Activated CD8-positive, alpha-beta memory T cell treated with anti-CD3 and anti-CD28 coated beads for 24 hours (primary cell): ENCODE data around the gene IL31RA.

Experiments used
- DNase-seq: peaks from one replicate; pipeline ENCODE4 v3.0.0-alpha.2; 2020

IL31RA gene

DNA sequence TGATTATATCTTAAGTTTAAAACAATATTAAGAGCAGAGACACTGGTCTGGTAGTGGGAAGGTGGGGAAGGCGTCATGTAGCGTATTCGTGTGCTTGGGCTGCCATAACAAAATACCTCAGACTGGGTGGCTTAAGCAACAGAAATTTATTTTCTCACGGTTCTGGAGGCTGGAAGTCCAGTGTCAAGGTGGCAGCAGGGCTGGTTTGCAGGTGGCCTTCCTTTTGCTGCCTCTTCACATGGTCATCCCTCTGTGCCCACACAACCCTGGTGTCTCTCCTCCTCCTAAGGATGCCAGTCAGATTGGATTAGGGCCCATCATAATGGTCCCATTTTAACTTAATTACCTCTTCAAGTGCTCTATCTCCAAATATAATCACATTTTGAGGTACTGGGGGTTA is 9.6 kb downstream of the IL31RA start:
- no peak for DNase-seq

DNA sequence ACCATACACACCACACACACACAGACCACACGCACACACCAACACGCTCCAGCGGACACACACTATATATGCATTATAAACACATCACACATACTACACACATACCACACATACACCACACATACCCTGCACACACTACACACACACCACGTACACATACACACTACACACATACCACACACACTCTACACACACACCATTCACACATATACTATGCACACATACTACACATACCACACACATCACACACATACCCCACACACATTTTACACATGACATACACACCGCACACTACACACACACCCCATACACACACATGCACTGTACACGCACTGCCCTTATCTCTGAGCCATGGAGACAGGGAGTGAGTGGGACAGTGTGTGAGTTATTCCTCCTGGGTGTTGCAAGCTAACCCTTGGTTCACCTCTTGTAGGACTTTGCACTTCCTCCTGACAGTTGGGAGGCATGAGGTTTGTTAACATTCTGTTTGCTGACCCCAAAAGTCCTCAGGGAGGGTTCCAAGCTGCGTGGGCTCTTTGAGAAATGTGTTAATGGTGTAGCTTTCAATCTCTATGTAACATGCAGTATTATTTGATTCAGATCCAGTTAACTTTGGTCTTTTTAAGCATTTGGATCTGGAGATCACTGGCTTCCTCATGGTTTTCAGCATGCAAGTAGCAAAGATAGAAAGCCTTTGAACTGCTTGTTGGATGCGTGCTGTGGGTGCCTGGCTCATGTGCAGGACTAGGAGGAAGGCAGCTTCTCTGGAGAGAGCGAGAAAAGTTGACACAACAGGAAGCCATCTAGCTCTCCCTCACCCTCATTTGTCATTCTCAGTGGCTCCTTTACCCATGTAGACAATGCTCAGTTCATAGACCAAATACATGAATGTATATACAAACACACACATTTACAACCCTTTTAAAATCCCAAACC is 13.7 kb downstream of the IL31RA start:
- no peak for DNase-seq

DNA sequence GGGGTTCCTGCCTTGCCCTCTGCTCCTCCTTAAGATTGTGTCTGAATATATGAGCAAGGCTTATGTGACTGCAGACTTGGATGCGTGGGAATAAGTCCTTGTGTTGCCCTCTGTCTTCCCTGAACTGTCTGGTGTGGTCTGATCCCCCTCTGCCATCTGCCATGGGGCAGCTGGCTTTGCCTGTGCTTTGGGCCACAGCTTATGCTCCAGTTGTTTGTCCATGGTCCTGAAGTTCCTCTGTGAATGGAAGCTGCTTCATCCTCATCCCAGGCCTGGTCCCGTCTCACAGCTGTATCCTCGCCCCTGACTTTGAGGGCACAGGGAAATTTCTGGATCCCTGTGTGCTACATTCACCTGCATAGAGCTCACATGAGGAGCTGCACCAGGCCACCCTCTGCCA is 14.7 kb downstream of the IL31RA start:
- DNase-seq = no peak

DNA sequence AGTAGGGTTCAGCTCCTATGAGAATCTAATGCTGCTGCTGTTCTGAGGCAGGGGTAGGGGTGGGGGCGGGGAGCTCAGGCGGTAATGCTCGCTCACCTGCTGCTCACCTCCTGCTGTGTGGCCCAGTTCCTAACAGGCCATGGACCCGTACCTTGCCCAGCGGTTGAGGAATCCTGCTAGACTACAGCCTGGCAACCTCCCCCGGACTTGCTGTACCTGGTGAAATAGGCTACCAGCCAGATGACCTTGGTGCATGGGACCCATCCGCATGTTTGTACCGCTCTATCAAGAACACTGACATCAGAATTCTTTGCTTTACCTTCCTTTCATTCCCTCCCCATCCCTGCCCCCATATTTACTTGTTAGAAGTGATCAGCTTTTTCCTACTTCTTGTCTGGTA is 15.3 kb downstream of the IL31RA start:
- no peak for DNase-seq

DNA sequence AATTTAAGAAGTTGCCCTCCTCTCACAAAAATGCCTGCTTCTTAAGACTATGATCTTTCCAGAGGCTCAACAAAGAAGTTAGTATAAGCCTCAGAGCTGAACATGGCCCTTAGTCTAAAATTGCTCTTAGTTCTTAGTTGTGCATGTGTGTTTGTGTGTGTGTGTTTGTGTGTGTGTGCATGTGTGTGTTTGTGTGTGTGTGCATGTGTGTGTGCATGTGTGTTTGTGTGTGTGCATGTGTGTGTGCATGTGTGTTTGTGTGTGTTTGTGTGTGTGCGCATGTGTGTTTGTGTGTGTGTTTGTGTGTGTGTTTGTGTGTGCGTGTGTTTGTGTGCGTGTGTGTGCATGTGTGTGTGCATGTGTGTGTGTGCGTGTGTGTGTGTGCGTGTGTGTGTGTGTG is 15.8 kb downstream of the IL31RA start:
- no peak for DNase-seq

DNA sequence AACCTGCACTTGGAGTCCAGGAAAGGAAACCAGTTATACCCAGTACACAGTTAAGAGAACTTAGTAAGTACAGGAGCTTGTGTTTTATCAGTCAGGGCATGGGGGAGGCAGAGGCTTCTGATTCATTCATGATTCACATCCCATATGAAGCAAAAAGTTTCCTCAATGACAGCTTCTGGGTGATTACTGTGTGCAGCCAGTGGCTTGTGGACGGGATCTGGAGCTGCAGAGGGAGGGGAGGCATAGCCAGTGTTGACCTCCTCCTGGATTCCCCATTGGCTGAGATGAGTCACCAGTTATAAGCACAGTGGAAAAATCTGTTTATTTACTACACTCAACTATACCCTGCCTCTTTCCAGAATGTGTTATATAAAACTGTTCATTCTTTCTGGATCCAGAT is 17.7 kb downstream of the IL31RA start:
- no peak for DNase-seq

DNA sequence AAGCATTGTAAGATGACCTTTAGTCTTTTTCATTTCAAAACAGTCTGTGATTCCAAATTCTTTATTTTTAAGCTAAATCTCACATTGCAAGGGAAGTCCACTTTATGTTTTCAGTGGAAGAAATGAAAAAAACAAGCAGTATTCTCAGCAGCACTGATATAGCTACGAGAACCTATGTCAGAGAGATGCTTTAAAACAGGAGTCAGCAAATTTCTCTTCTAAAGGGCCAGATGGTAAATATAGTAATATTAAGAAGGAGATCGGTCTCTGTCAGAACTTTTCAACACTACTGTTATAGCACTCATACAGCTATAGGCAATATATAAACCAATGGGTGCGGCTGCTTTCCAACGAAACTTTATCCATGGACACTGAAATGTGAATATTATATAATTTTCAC is 18.7 kb downstream of the IL31RA start:
- no peak for DNase-seq

DNA sequence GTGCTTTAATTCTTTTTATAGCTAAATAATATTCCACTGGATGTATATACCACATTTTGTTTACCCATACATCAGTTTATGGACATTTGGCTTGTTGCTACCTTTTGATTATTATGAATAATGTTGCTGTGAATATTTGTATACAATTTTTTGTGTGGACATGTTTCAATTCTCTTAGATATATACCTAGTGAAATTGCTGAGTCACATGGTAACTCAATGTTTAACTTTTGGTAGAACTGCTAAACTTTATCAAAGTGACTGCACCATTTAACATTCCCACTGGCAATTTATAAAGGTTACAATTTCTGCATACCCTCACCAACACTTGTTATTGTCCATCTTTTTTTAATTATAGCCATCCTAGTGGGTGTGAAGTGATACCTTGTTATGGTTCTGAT is 22.1 kb downstream of the IL31RA start:
- DNase-seq = no peak

DNA sequence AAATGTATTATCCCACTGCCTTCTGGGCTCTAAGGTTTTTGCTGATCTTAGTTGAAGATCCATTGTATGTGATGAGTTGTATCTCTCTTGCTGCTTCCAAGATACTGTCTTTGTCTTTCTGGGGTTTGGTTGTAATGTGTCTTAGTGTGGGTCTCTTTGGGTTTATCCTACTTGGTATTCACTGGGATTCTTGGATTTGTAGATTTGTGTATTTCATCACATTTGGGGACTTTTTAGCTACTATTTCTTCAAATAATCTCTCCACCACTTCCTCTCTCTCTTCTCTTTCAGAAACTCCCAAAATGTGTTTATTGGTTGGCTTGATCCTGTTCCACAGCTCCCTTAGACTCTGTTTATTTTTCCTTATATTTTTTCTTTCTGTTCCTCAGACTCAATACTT is 26.5 kb downstream of the IL31RA start:
- DNase-seq = no peak

DNA sequence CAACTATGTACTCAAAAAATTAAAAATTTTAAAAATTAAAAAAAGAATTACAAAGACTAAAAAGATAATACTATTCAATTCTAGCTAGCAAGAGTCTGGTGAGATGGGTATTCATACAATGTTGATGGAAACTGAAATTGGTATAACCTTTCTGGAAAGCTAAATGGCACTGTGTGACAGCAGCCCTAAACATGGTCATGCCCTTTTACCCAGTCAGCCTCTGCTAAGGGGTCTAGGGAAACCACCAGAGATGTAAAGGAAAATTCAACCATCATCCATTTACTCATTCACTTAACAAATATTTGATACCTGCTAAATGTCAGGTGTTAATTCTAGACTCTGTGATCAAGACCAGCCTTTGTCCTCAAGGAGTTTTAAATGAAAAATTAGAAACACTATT is 29.3 kb downstream of the IL31RA start:
- no peak for DNase-seq

DNA sequence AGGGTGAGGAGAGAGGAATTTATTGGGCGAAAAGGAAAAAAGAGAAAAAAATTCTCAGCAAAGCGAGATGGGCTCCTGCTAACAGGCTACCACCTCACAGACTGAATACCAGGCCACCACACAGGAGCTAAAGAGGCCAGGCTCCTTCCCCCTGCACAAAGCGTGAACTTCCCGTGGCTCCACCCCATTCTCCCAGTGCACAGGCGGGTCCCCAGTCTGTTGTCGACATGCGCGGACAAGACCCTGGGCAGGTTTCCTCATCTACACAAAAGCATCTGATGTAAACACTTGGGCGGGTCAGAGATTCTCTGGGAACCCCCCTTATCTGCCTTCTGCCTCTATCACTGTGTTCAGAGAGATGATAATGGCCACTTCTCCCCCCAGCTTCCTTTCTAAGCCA is 34.2 kb downstream of the IL31RA start:
- DNase-seq = no peak

DNA sequence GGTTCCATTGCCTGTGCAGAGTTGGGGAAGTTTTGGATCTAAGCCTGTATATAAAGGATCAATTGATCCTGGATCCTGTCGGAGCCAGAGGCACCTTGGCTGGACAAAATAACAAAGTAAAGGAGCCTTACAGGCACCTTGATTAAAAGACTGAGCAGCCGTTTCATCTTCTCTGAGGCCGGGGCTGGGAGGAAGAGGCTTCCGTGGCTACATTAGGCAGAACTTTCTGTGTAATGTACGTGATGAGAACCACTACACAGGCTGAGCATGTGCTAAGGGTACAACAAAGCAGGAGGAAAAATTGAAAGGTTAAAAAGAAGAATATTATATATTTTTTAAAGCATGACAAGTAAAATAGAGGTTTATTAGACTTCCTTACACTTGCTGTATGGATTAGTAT is 37.0 kb downstream of the IL31RA start:
- no peak for DNase-seq

DNA sequence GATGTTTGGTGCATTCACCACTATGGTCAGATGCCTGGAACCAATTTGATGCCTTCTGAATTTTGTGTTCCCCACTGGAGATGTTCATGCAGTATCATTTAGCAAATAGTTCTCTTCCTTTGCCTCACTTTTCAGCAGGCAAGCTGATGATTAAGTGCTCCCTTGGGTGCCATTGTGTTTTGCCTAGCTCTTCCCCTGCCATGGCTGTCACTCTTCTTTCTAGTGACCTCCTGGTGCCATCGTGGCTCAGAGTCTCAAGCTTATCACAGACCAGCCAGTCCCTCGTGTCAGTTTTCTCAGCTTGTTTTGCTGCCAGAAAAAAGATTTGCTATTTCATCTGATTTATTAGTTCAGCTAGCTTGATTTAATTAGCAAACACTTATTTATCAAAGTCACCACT is 41.3 kb downstream of the IL31RA start:
- no peak for DNase-seq

DNA sequence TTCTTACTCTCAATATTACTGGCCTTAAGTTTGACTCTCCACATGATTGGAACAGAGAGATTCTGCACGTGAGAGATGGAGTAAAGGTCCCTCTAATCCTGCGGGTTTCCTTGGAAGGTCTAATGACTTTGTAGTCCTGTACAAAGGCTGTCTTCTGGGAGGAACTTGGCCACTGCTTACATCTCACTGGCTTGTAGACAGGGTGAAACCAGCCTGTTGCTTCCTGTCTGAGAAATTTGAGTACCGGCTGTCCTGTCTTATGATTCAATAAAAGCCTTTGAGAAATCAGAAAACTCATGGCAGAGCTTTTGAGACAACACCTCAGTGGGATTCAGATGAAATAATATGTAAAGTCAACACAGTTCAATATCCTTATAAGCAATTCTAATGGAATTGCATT is 43.0 kb downstream of the IL31RA start:
- no peak for DNase-seq

DNA sequence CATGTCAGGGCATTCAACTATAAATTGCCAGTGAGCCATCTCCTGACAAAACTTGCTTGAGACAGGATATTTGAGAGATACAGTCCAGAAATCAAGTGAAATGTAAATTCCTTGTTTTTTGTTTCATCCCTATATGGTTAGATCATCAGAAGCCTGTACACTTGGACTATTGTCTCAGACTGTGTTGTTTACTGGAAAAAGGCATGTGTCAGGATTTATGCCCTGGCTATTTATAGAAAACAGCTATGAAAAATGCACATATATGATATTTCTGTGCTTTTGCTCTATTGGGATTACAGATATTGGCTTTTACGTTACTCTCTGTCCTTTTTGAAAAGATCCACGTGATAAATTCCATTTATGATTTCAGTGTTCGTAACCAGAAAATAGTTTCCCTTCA is 44.2 kb downstream of the IL31RA start:
- no peak for DNase-seq

DNA sequence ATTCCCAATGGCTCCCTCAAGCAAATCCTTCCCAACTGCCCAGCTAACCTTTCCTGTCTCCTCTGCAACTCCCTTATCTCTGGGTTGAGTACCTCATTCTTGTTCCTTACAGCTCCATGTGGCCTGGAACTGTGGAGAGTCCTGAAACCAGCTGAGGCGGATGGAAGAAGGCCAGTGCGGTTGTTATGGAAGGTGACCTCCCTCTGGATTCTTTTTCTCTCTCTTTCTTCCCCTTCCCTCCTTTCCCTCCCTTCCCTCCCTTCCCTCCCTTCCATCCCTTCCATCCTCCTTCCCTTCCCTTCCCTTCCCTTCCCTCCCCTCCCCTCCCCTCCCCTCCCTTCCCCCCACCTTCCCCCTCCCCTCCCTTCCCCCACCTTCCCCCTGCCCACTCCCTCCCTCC is 45.1 kb downstream of the IL31RA start:
- no peak for DNase-seq

DNA sequence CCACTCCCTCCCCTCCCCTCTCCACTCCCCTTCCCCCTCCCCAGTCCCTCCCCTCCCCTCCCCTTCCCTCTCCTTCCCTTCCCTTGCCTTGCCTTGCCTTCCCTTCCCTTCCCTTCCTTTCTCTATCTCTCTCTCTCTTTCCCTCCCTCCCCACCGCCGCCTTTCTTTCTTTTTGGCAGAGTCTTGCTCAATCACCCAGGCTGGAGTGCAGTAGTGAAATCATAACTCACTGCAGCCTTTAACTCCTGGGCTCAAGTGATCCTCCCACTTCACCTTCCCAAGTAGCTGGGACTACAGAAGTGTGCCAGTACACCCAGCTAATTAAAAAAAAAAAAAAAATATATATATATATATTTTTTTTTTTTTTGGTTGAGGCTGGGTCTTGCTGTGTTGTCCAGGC is 45.5 kb downstream of the IL31RA start:
- DNase-seq = no peak

DNA sequence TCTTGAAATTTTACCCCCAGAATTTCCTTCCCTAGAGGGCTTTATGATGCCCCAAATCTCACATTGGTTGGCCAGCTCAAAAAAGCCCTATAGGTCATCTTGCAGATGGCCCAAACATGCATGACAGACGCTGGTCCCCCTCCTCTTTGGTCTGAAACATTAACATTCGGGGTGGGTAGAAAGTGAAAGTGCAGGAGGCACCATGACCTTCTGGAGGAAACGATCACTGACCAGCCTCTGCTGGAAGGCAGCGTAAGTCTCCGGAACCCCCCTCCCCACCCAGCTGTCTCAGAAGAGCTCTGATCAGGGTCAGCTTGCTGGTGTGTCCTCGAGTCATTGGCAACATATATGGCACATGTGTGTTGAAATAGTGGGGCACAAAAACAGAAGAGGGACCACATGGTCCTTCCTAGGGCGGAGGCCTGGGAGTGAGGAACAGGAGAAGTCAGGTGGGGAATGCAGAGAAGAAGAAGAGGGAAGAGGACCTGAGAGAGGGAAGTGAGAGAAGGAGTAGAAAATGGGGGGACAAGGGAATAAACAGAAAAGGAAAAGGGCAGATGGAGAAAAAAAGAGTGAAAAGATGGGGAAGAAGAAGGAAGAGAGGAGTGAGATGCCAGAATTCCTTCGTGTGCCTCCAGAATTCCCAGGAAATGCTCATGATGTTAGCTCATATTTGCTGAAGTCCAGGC is 46.2 kb downstream of the IL31RA start:
- no peak for DNase-seq

DNA sequence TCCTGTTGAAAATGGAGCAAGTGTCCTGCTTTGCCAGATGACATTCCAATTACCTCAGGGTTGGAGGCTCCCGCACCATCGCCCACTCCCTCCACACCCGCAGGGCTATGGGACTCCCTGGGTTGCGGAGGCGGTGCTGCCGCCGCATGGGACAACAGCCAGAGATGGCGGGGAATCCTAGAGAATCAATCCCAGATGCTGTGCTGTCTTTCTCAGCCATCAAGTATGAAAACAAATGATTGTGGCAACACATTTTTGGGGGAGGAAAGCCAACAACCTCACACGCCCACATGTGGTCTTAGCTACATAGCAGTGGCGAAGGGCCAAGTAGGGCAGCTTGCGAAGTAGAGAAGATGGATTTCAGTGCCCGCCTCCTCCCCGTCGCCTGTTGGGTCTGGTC is 46.7 kb downstream of the IL31RA start:
- DNase-seq = no peak

DNA sequence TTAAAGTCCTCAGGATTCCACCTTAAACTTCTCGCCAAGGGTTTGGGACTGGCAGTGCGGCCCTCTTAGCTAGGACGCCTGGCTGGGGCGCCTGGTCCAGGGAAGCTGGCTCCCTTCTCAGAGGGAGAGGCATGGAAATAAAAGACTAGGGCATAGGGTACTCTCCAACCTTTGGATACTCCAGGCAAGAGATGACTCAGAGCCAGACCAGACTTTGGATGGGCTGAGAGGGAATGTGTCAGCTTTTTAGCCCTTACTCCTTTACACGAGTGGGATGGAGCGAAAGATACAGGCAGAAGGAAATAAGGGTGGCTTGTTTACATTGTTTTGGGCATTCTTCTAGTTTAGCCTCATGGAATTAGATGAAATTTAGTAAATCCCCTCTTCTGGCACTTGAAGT is 48.2 kb downstream of the IL31RA start:
- no peak for DNase-seq

DNA sequence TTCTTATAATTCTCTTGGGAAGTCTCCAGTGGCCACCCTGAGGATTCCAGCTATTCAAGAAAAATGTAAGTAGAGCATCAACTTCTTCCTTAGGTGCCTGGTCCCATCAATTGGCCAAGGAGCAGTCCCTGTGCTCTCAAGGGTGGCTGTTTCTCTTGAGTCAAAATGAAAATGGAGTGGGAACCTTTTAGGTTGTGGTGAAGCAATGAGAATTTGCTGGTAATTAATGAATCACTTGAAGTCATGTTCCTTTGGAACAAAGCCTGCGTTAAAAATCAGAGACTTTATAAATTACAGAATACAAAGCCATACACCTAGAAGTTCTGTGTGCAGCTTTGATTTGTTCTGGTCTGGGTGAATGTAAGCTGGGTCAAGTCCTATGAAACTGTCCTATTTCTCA is 48.9 kb downstream of the IL31RA start:
- no peak for DNase-seq

DNA sequence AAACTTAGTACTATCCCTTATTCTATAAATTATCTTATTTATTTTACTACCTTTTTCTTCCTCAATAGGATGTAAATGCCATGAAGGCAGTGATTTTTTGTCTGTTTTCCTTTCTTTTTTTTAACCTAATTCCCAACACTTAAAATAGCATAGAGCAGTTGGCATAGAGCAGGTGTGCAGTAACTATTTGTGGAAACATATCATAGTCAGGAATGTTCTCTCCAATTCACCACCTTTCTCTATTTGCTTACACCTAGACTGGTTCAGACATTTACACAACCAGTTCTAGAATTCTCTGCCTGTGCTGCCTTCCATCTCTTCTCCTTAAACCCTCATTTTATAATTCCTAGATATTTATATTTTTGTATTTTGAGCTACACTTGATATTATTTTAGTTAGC is 49.6 kb downstream of the IL31RA start:
- no peak for DNase-seq

DNA sequence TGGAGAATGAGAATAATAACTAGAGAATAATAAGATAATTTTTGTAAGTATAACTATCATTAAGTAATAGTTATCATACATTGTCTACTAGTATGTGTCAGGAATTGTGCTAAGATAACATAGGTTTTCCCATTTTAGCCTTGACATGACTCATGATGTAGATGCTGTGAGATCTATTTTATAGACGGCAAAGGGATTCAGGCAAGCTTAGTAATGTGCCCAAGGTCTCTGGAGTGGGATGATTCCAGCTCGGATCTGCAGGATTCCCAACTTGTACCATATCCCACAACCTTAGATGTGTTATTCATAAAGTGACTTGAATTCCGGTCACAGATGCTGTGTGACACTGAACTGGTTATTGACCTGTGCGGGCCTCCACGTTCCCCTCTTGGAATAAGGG is 51.5 kb downstream of the IL31RA start:
- DNase-seq = no peak

DNA sequence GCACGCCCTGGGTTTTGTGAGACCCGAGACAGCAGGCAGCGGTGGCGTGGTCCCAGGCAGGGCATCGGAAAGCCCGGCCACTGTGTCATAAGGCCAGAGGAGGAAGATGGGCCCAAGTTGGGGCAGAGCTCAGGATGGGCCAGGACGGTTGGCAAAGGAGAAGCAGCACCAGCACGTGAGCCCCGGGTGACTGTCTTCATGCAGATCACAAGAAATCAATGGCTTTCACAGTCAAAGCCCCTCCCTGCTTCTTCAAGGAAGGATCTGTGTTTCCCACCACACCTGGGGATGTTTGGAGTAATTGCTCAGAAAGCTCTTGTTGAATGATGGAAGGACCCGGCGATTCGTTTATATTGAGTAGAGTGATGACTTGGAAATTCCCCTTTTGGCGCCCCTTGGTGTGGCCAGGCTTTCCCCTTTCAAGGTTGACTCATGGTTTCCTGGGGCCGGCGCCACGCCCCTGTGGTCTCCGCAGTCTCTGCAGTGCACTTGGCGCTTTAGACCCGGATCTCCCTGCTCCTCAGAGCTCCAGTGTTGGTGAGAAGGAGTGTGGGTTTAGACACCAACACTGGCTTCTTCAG is 52.1 kb downstream of the IL31RA start:
- peak; percentile 82 for DNase-seq
